Panc1 (cell line): ENCODE data around the gene ATXN1. TPM values are rescaled to one million over a fixed set of nuclear protein-coding genes. Genes with fewer than 3 reads are reported as not detected.
A peak's percentile ranks its signal among the peaks of the same experiment; 100 is the strongest.

Source experiments
- ATAC-seq: fragments of 200-7000 bp; cut with Tn5 transposase; 2 replicates; pipeline ENCODE4 v1.9.1; 2020; ENCODE audit warnings: mild to moderate bottlenecking, moderate library complexity
- BruUV-seq: library from RNA; stranded (reverse); fragments of 400-500 nt; replicated peaks from 2 replicates; lab custom pipeline; 2021; lab: Mats Ljungman, UMichigan
- CTCF ChIA-PET: fragments of 300-600 bp; sonication (Branson Sonifier 250); formaldehyde crosslinking; loops from one replicate; lab custom pipeline; 2022; ENCODE audit warnings: antibody characterized with exemption; lab: Charles Lee
- POLR2A ChIA-PET: fragments of 300-600 bp; sonication (Branson Sonifier 250); formaldehyde crosslinking; loops from one replicate; lab custom pipeline; 2022; ENCODE audit warnings: antibody characterized with exemption; lab: Charles Lee
- DNase-seq: peaks from one replicate; pipeline ENCODE4 v3.0.0-alpha.2; 2010; ENCODE audit warnings: low read depth, low spot score
- H3K27ac ChIP-seq: 2 replicates; pipeline ENCODE4 v1.5.1; 2011; ENCODE audit warnings: mild to moderate bottlenecking, low read length, inconsistent platforms
- H3K27me3 ChIP-seq: fragments of 200-500 bp; sonication (Bioruptor generic); 2 replicates; pipeline ENCODE4 v1.6.0; 2014; ENCODE audit warnings: low read length, inconsistent platforms; ENCODE audit not compliant: control insufficient read depth, insufficient read depth
- H3K36me3 ChIP-seq: fragments of 200-500 bp; sonication (Bioruptor generic); 2 replicates; pipeline ENCODE4 v1.5.1; 2014; ENCODE audit warnings: inconsistent platforms, mild to moderate bottlenecking, low read length, moderate library complexity; ENCODE audit not compliant: control insufficient read depth, insufficient read depth
- H3K4me1 ChIP-seq: 2 replicates; pipeline ENCODE4 v1.5.1; 2011; ENCODE audit warnings: inconsistent platforms, mild to moderate bottlenecking, low read length, moderate library complexity; ENCODE audit not compliant: control insufficient read depth, insufficient read depth
- H3K4me3 ChIP-seq, 2 experiments: 2 replicates each; pipeline ENCODE4 v1.5.1; 2011 to 2012; ENCODE audit warnings: low read depth in 2 of 2, low read length in 2 of 2, mild to moderate bottlenecking in 2 of 2, inconsistent platforms in 1 of 2, moderate library complexity in 1 of 2
- H3K9me3 ChIP-seq: fragments of 200-500 bp; sonication (Bioruptor generic); 2 replicates; pipeline ENCODE4 v1.5.1; 2014; ENCODE audit warnings: low read depth, mild to moderate bottlenecking, inconsistent platforms, low read length, moderate library complexity; ENCODE audit not compliant: control insufficient read depth, insufficient read depth
- CTCF ChIP-seq: fragments of 450-650 bp; IDR thresholded peaks from 2 replicates; pipeline ENCODE4 v1.5.1; 2017; ENCODE audit warnings: mild to moderate bottlenecking
- POLR2AphosphoS5 ChIP-seq: IDR thresholded peaks from 2 replicates; pipeline ENCODE4 v1.6.1; 2012; ENCODE audit warnings: mild to moderate bottlenecking, low read depth, low read length, moderate library complexity
- REST ChIP-seq, 2 experiments: IDR thresholded peaks; 2 replicates each; pipeline ENCODE4 v1.6.1; 2011 to 2012; ENCODE audit warnings: low read depth in 2 of 2, control low read depth in 1 of 2, low read length in 1 of 2, mild to moderate bottlenecking in 1 of 2, moderate library complexity in 1 of 2; ENCODE audit not compliant: insufficient read depth in 1 of 2
- SIN3A ChIP-seq: IDR thresholded peaks from 2 replicates; pipeline ENCODE4 v1.6.1; 2012; ENCODE audit warnings: low read depth, mild to moderate bottlenecking, low read length, moderate library complexity, borderline replicate concordance; ENCODE audit not compliant: insufficient read depth
- TCF7L2 ChIP-seq: IDR thresholded peaks from 2 replicates; pipeline ENCODE4 v1.6.1; 2011; ENCODE audit warnings: mild to moderate bottlenecking, low read depth, low read length, inconsistent platforms
- in situ Hi-C: cut with HindIII; loops from 2 replicates; pipeline ENCODE4 v1.10.0; 2016; ENCODE audit warnings: low sequenced_read_pairs, low pct_unique_long_range_greater_than_20kb
- intact Hi-C: fragments of 100-400 bp; cut with micrococcal nuclease; formaldehyde crosslinking; loops from one replicate; pipeline ENCODE4 v1.10.0; 2022; ENCODE audit not compliant: unreplicated experiment
- total RNA-seq: library from RNA; stranded (reverse); gene quantifications from one replicate; pipeline ENCODE4 v1.2.1, GENCODE V29; 2021; ENCODE audit not compliant: unreplicated experiment

Gene ATXN1
- total RNA-seq, 1 experiment from 2014 or later = 67.1 TPM

GRCh38 chr6:16736856-16737775, 24.1 kb downstream of the ATXN1 start:
- no peak for ATAC-seq
- no peaks in the 10 kb centered on the region for H3K27me3 ChIP-seq
- no peaks in the 10 kb centered on the region for H3K9me3 ChIP-seq
- intact Hi-C loops = no loop called here
- in situ Hi-C loops = no loop called here
- POLR2A ChIA-PET = interaction anchor here (0.6 kb wide), 1 partner anchor 66 kb away, joined by 14 read pairs; no protein-coding TSS in a partner anchor
- TF ChIP-seq REST (IDR thresholded peaks at IDR 0.05; ENCODE audit: insufficient read depth in 1 of 2, low read depth in 2 of 2, low read length in 1 of 2) (no peak), SIN3A (no peak), CTCF (no peak), POLR2AphosphoS5 (no peak), TCF7L2 (no peak; the same call in 1 of the 2 replicates)
- no TSS peak for BruUV-seq
- peak overlapping the region; percentile 86 for H3K27ac ChIP-seq
- H3K4me3 ChIP-seq = no peak overlapping the region
- no peak for DNase-seq
- peaks cover 72% of the 10 kb centered on the region for H3K4me1 ChIP-seq
- CTCF ChIA-PET = no interaction called here
- H3K36me3 ChIP-seq = peaks cover 6% of the 10 kb centered on the region; the same call in 1 of the 2 replicates

- TF ChIP-seq CTCF (no peak), POLR2AphosphoS5 (no peak), REST (IDR thresholded peaks at IDR 0.05; ENCODE audit: insufficient read depth in 1 of 2, low read depth in 2 of 2, low read length in 1 of 2) (no peak), TCF7L2 (no peak), SIN3A (no peak)
- Histone ChIP-seq H3K36me3 (peaks cover 4% of the 10 kb centered on the region; the same call in 1 of the 2 replicates), H3K27me3 (no peaks in the 10 kb centered on the region), H3K9me3 (no peaks in the 10 kb centered on the region), H3K4me1 (peaks cover 79% of the 10 kb centered on the region), H3K4me3 (no peak overlapping the region), H3K27ac (peak overlapping the region; percentile 41; the same call in 1 of the 2 replicates)
- POLR2A ChIA-PET = no interaction called here
- ATAC-seq (no peak), DNase-seq (no peak)
- intact Hi-C loops = no loop called here
- BruUV-seq = no TSS peak
- CTCF ChIA-PET = no interaction called here
- in situ Hi-C loops = no loop called here
Observed at GRCh38 chr6:16735014-16735413, 26.2 kb downstream of the ATXN1 start.
